ENCODE results near the gene TACR1. TPM values are rescaled to one million over a fixed set of nuclear protein-coding genes. Genes with fewer than 3 reads are reported as not detected.

Gene TACR1
- not detected in 2 replicates for total RNA-seq (2016; rRNA removed; fragmentation: Illumina TruSeq; extraction: Trizol)
- total RNA-seq (2016; cell fraction: cytosol; rRNA removed; fragmentation: Illumina TruSeq; extraction: Trizol; ENCODE audit: low read depth): not detected in 2 replicates
- total RNA-seq (2016; cell fraction: insoluble cytoplasmic fraction; rRNA removed; fragmentation: Illumina TruSeq; extraction: Trizol): not detected in 2 replicates
- total RNA-seq (2016; cell fraction: membrane; rRNA removed; fragmentation: Illumina TruSeq; extraction: Trizol): not detected in 2 replicates
- total RNA-seq (2016; cell fraction: nucleus; rRNA removed; fragmentation: Illumina TruSeq; extraction: Trizol): not detected in 2 replicates
- not detected in 2 replicates for polyA plus RNA-seq (2011; rRNA removed)
- not detected in 2 replicates for polyA plus RNA-seq (2011; cell fraction: cytosol; rRNA removed)
- not detected in 2 replicates for polyA plus RNA-seq (2011; cell fraction: nucleus; rRNA removed)
- 0.03 TPM in 1 of 2 replicates, not detected in the other for polyA plus RNA-seq (2012)
- not detected in 2 replicates for polyA plus RNA-seq (2016; cell fraction: cytosol; fragmentation: Illumina TruSeq; extraction: Trizol; ENCODE audit: low read depth)
- not detected in 2 replicates for polyA plus RNA-seq (2016; cell fraction: insoluble cytoplasmic fraction; fragmentation: Illumina TruSeq; extraction: Trizol; ENCODE audit: low read depth)
- not detected in 2 replicates for polyA plus RNA-seq (2016; cell fraction: membrane; fragmentation: Illumina TruSeq; extraction: Trizol; ENCODE audit: low read depth)
- not detected in 2 replicates for polyA plus RNA-seq (2016; cell fraction: nucleus; fragmentation: Illumina TruSeq; extraction: Trizol; ENCODE audit: insufficient read depth, low read depth)
- polyA minus RNA-seq (2011; rRNA and poly(A)+ RNA removed; ENCODE audit: low replicate concordance): not detected in 2 replicates
- polyA minus RNA-seq (2011; cell fraction: cytosol; rRNA and poly(A)+ RNA removed): not detected in 2 replicates
- not detected in 2 replicates for polyA minus RNA-seq (2011; cell fraction: nucleus; rRNA and poly(A)+ RNA removed)
- percentile 6 among the genes with signal in this experiment for Bru-seq, nascent RNA
- percentile 3 among the genes with signal in this experiment for BruChase-seq, experiment 1, labeled RNA remaining after a 6-hour chase
- percentile 3 among the genes with signal in this experiment for BruChase-seq, experiment 2, labeled RNA remaining after a 2-hour chase
- long read RNA-seq, experiment 1: 0 reads
- long read RNA-seq, experiment 2: 0 reads

GRCh38 chr2:75199428-75200011 lies at the start of gene TACR1:
Gene TACR1 (minus strand): TSS chr2:75199520. CDS start chr2:75198934, 586 bp downstream.
- H2AFZ ChIP-seq (ENCODE audit: low read length): no peak within 1 kb of the TSS
- no peak for TF ChIP-seq ZNF788 (CRISPR knock-in tag; IDR thresholded peaks at IDR 0.05; ENCODE audit: borderline replicate concordance)
- no peak for TF ChIP-seq PTBP1 (IDR thresholded peaks at IDR 0.05; ENCODE audit: low read depth, low read length, poor library complexity, severe bottlenecking)
- no peak for TF ChIP-seq ZNF350 (CRISPR knock-in tag; IDR thresholded peaks at IDR 0.05; ENCODE audit: borderline replicate concordance, low read depth)
- TF ChIP-seq KDM2A (CRISPR knock-in tag; IDR thresholded peaks at IDR 0.05; ENCODE audit: borderline replicate concordance, low read depth): peak; percentile 52; the same call in 1 of the 2 replicates
- TF ChIP-seq ZNF512B (CRISPR knock-in tag; IDR thresholded peaks at IDR 0.05; ENCODE audit: borderline replicate concordance): no peak
- 0 out of 2 replicates have a peak, but pooled peaks have one; percentile 27 for TF ChIP-seq ZNF512 (CRISPR knock-in tag; IDR thresholded peaks at IDR 0.05)
- TF ChIP-seq ZNF766 (CRISPR knock-in tag; IDR thresholded peaks at IDR 0.05; ENCODE audit: borderline replicate concordance): no peak

More at GRCh38 chr2:75199428-75200011, at the start of gene TACR1:
- peak within 1 kb of the TSS; percentile 12 to 55 (median 34); a peak in 2 of 6 replicates for H3K4me3 ChIP-seq (replicated peaks in 1 of 3; ENCODE audit: insufficient read depth in 1 of 3, low read depth in 2 of 3, low read length in 3 of 3)
- H3K9ac ChIP-seq (ENCODE audit: insufficient read depth, low read depth, low read length): no peak within 1 kb of the TSS
- peak; percentile 84 for ATAC-seq
- peaks cover 14 to 55% of the 10 kb centered on the region in 2 experiments; a peak in 4 of 5 replicates for H3K27me3 ChIP-seq (ENCODE audit: control insufficient read depth in 1 of 2, insufficient read depth in 2 of 2, low read length in 2 of 2)
- peak within 1 kb of the TSS; percentile 74 for H3K4me2 ChIP-seq (ENCODE audit: low read depth, low read length)
- no peak within 1 kb of the TSS for H3K27ac ChIP-seq (ENCODE audit: extremely low read length, insufficient read depth, low read length)
- intact Hi-C loops (cut with micrococcal nuclease; ENCODE audit: unreplicated experiment): loop anchor here (1.0 to 5.0 kb wide), 2 partner anchors 132 to 205 kb away; no protein-coding TSS in a partner anchor
- BruUV-seq (replicated peaks): no TSS peak
- DNase-seq (ENCODE audit: low spot score): peak; percentile 41
- WGBS (ENCODE audit: low lambda C conversion rate): 14% methylated on average over 44 of the region's 46 CpGs
- FAIRE-seq: no peak
- in situ Hi-C loops (cut with HindIII; ENCODE audit: extremely low pct_ligation_motif_present, low pct_unique_long_range_greater_than_20kb): no loop called here
- H3K4me1 ChIP-seq (ENCODE audit: insufficient read depth, low read length): peaks cover 20% of the 10 kb centered on the region
- no peaks in the 10 kb centered on the region for H4K20me1 ChIP-seq (ENCODE audit: insufficient read depth, low read length)
- CTCF ChIA-PET (ENCODE audit: low intra/inter-chr PET ratio, low total read pairs): no interaction called here
- H3K36me3 ChIP-seq (replicated peaks in 1 of 2; ENCODE audit: control insufficient read depth in 1 of 2, insufficient read depth in 2 of 2, low read length in 2 of 2): no peaks in the 10 kb centered on the region
- H3K79me2 ChIP-seq (ENCODE audit: insufficient read depth, low read length): no peaks in the 10 kb centered on the region
- POLR2A ChIA-PET: no interaction called here
- no peaks in the 10 kb centered on the region for H3K9me3 ChIP-seq (ENCODE audit: low read length)
